Left cardiac atrium (tissue), 4 donors: Measurements from ENCODE around the gene UNC79. TPM values are rescaled to one million over a fixed set of nuclear protein-coding genes. Genes with fewer than 3 reads are reported as not detected.
A peak's percentile ranks its signal among the peaks of the same experiment; 100 is the strongest.

Experiments
- ATAC-seq, 2 donors: fragments of 200-7000 bp; cut with Tn5 transposase; one replicate each; pipeline ENCODE4 v1.9.1; 2020; ENCODE audit warnings: mild to moderate bottlenecking in 2 of 2, moderate library complexity in 2 of 2
- DNase-seq: peaks from one replicate; pipeline ENCODE4 v3.0.0-alpha.2; 2020
- intact Hi-C, 2 donors: fragments of 100-400 bp; cut with DNase I; formaldehyde crosslinking; loops; one replicate each; pipeline versions ENCODE4 v1.14.1 to v1.15.1; 2022 to 2023
- total RNA-seq, 2 donors: library from RNA; stranded (reverse); fragmentation: NEBNext Ultra II Directional; extraction: Animal tissue kit (Norgen Biotek cat#: 25700); gene quantifications; one replicate each; pipeline ENCODE4 v1.2.1, GENCODE V29; 2021
- donor health status: DM: no; HTN: yes; CAD: no.
- donor health status: DM: no; HTN: yes; CAD: no; lungs with severe emphysema.
- donor health status: DM: yes; HTN: yes; CAD: no.
- donor health status: Dilated cardiomyopathy.

UNC79 gene
- total RNA-seq, 2 donors from 2014 or later: 0.18 to 0.21 TPM

DNA sequence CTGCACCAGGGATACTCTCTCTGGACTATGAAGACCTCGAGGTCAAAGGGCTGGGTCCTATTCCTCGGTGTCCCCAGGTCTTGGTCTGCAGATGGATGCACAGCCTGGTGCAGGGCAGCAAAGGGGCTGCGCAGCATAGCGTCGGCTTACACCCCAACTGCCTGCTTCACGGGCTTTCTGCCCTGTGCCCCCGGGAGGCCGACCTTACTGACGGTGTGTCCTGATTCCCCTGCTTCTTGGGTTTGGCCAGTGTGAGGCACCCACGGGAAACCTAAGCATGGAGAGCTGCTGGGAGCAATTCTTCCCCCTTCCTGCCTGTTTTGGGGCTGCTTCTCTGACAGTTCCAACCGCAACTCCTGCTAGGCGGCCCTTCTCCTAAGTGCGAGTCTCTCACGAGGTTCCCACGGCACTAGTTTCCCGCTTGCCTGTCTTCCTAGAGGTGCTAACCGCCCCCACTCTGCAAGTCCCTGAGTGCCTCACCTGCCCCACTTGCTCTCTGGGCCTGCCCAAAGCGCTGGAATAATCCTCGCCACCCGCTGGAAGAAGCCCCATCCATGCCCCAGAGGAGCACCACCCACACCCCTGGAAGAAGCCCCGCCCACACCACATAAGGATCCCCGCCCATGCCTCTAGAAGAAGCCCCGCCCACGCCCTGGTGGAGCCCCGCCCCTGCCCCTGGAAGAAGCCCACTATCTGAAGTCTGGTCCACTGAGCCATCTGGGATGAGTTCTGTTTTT is 303.5 kb downstream of the UNC79 start:
- ATAC-seq (no peak), DNase-seq (no peak)
- intact Hi-C loops: no loop called here

DNA sequence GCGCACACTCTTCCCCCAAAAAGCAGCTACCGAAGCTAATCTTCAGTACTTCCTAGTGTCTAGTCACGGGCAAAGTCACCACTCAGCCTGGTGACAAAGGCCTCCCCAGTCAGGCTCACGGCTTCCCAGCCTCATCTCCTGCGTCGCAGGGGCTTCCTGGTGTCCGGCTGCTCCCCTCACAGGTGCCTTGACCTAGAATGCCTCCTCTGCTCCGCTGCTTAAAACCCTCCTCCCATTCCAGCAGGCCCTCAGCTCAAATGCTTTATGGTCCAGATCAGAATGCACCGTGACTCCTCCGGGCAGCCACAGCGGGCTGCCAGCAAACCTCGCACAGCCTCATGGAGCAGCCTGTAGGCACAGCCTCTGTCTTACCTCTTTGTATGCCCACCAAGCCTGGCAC is 304.5 kb downstream of the UNC79 start:
- intact Hi-C loops: no loop called here
- DNase-seq: no peak
- no peak for ATAC-seq

DNA sequence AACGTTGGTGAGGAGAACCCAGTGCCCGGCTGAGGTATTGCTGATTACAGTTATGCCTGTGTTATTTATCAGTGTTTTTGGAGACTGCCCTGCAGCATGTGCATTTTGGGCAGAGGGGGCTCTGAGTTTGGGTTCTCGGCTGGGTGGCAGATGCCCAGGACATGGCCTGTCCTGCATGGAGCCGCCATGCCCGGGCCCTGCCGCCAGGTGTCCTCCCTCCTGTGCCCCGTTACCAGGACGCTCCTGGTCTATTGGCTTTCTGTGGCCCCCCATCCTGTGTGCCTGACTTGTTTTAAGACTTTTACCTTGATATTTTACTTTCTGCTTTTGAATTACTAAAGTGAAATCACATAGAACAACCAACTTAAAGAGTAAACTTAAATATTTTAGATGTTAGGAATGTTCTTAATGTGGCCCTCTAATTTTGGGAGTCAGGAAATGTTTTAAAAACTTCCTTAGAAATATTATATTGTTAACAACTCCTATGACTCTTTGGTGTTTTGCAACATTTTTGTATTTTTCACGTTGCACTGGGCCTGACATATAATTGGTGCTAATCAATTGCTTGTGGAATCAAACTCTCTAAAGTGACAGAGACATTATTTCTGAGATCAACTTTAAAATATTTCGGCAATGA is 305.8 kb downstream of the UNC79 start:
- peak in 1 of 2 donors; percentile 30 for ATAC-seq
- intact Hi-C loops: no loop called here

DNA sequence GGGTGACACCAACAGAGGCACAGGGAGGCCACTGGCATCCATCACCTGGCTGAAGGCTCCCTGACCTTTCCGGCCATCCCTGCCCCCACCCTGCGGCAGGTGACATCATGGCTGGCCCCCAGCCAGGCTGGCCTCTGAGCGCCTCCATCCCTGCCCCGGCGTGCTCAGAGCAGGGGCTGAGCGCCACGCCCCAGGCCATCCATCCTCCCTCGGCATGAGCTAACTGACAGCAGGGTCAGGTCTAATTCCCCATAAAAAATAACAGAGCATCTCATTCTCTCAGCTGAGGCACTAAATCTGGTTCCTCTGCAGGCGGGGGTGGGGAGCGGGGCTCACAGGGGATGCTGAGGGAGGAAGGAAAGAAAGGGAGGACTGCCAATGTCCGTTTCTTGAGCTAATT is 306.9 kb downstream of the UNC79 start:
- no peak for ATAC-seq
- DNase-seq: no peak
- intact Hi-C loops: no loop called here

More for the DNA sequence above, 305.8 kb downstream of the UNC79 start:
- DNase-seq: no peak

DNA sequence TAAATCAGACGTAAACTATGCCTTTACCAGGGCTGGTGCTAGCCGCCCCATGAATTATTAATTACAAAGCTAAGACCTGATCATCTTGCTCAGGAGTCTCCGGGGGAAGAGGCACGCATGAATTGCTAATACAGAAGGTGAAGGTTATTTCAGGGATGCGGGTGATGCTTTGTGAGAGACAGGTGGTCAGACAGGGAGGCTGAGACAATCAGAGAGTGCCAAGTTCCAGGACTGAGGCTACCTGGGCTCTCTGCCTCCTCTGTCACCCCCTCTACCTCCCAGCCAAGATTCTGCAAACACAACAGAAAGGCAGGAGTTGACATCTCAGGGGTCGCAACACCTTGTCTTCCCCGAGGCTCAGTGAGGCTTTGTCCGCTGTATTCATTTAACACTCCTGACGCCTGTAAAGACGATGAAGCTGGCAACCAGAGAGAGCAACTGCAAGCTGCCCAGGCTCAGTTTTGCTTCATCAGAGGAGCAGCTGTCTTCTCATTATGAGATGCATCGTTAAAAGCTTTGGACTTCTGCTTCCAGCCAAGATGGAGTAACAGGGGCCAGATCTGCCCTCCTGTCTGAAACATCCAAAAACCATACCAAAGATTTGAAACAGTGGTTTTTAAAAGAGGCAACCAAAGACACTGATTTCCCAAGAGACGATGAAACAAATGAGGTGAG is 311.0 kb downstream of the UNC79 start:
- DNase-seq (no peak), ATAC-seq (no peak)
- intact Hi-C loops: no loop called here

DNA sequence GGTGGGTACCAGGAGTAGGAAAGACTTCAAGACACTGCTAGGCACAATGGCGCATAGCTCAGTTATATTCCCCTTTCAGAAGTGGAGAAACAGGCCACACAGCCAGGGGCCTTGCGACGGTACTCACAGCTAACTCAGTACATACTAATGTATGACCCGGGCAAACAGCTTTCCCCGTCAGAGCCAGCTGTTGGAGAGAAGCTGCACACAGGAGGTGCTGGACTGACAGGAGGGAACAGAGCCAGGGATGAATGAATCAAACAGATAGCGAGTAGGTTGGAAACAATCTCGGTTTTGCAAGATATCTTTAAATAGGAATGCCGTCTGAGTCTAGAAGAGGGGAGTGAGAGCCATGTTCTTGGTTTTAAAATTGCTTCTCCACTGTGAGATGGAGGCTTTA is 312.0 kb downstream of the UNC79 start:
- intact Hi-C loops: no loop called here
- peak; percentile 86 to 94 for ATAC-seq
- DNase-seq: peak; percentile 64

DNA sequence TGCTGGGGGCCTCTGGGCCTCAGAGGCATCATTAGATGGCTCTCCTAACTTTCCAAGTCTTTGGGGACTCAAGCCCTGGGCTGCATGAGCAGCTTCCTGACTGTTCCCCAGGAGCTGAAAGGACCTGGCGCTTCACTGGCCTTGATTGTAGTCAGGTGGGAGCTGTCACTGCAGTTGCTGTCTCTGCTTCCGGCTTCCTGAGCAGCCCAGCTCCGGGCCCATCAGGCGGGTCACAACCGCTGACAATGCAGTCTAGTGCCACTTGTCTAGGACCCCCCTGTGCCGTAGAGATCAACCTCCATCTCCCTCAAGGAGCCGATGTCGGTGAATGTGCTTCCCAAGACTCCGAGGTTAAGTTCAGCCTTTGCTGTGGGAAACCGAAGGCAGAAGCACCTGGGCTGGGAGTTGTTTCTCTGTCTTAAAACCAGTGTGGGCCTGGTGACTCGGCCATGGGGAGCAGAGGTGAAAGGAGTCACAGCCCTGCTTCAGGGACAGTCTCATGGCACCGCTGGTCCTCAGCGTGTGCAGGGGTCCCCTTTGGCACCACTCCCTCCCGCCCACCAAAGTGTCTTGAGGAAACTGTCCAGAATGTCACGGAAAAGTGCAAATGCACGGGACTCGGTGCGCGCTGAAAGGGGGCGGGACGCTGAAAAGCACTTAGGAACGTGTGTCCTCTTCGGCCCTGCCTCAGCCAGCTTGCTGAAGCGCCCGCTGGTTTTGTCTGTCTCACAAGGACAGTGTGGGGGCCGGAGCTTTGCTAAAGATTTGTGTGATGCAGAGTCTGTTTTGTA is 312.7 kb downstream of the UNC79 start:
- ATAC-seq (no peak), DNase-seq (no peak)
- intact Hi-C loops: no loop called here

DNA sequence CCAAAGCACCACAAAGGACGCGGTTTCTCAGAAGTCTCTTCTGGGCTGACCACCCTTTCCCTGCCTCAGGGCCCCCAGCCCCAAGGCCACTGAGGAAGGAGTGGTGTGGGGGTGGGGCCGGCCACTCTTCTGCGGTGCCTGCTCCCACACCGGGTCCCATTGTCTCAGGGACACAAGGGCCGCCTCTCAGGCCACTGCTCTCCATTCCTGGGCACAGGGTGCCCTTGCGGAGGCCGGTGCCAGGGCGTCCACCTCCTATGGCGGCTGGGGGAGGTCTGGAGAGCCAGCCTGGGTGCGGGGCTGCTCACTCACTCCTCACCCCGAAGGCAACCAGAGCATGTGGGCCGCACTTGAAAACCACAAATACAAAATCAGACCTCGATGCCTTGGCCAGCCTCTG is 313.4 kb downstream of the UNC79 start:
- ATAC-seq: no peak
- no peak for DNase-seq
- intact Hi-C loops: no loop called here

DNA sequence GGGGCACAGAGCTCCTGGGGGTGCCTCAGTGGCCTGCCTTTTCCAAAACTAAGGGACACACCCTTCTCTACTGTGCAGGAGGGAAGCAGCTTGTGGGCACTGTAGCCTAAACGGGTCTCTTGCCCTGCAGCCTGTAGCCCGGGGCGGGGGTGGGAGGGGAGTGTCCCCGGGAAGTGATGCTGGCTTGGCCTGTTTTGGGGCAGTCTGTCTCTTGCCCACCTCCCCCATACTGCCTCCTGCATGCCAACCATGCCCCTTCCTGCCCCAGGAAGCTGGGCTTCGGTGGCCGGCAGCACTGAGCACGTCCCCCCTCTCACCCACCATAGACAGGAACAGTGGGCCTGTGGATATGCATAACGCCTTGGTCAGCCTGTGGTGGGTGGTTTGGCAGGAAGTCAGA is 314.1 kb downstream of the UNC79 start:
- ATAC-seq (no peak), DNase-seq (no peak)
- intact Hi-C loops: no loop called here

DNA sequence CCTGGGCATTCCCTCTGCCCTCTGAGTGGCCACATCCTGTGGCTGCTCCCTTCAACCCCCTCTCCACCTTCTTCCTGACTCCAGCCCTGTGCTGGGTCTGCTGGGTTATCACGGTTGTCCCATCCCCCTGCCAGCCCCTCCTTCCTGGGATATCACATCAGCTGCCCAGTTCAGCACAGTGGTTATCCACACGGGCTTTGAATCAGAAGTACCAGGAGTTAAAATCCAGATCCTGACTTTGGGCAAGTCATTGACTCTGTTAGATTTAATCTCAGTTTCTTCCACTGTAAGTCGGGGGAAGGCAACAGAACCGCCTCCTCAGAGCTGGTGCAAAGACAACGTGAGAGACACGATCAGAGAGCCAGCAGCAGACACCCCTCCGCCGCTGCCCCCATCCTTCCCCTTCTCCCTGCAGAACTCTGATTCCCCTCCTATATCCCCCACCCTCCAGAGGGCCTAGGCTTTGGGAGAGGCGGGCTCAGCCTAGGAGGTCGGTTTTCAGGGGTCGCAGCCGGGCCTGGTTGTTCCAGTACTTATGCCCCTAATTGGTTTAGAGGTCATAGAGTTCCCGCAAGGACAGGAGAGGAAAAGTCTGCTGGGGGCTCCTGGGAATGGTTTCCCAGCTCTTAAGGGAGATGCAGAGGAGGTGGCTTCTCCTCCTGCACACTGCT is 315.0 kb downstream of the UNC79 start:
- intact Hi-C loops: no loop called here
- DNase-seq (no peak), ATAC-seq (no peak)

DNA sequence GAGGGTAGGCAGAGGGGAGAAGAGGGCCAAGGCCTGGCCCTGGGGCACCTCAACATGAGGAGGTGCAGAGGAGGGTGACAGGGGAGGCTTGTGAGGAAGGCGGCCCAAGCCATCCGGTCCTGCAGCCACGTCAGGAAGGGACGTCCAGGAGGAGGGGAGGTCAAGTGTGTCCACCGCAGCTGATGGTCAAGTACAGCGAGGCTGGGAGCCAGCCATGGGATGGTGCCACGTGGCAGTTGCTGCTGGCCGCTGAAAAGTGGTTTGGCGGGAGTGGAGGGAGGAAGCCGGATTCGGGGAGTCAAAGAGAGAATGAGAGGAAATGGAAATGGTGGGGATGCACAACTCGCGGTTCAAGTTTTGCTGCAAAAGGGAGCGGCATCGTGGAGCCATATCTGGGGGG is 316.4 kb downstream of the UNC79 start:
- DNase-seq (peak; percentile 36), ATAC-seq (peak; percentile 15 to 17)
- intact Hi-C loops: no loop called here

DNA sequence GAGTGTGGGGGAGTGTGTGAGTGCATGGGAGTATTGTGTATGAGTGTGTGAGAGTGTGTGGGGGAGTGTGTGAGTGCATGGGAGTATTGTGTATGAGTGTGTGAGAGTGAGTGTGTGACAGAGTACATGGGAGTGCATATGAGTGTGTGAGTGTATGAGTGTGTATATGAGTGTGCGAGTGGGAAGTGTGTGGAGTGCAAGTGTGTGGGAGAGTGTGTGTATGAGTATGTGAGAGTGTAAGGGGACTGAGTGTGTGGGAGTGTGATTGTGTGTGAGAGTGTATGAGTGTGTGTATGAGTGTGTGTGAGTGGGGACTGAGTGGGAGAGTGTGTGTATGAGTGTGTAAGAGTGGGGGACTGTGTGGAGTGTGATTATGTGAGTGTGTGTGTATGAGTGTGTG is 316.8 kb downstream of the UNC79 start:
- intact Hi-C loops: no loop called here
- DNase-seq: no peak
- ATAC-seq: no peak

DNA sequence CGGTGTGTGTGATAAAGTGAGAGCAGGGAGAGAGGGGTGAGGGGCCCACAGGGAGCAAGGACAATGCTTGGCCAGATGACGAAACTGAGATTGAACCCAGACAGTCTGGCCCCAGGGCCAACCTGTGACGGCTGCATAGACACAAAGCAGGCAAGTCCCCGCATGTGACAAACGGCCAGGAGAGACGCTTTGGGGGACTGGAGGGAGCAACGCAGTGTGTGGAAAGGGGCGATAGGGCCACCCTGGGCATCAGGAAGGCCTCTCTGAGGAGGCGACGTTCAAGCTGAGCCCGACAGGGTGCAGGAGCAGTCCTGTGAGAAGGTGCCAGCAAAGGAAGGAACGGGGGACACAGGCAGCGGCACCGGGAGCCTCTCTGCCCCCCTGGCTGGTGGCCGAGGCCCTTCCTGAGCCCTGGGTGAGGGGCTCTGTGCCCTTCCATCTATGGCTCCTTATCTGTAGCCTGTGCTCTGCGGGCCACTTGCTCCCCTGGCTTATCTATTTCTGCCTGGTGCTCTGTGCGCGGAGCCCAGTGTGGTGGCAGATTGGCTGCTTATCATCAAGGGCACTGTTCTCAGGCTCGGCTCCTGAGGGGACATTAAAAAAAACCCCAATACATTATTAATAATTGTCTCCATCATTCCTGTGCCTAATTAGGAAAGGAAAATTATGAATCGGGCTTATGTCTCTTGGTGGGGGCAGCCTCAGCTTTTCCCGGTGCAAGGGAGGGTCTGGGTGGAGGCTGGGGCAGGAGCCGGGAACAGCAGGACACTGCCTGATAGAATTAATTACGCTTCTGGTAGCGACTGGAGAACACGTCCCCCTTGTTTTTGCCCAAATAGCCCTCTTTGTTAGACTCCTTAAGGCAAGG is 317.7 kb downstream of the UNC79 start:
- DNase-seq: no peak
- peak; percentile 32 to 63 for ATAC-seq
- intact Hi-C loops: no loop called here

DNA sequence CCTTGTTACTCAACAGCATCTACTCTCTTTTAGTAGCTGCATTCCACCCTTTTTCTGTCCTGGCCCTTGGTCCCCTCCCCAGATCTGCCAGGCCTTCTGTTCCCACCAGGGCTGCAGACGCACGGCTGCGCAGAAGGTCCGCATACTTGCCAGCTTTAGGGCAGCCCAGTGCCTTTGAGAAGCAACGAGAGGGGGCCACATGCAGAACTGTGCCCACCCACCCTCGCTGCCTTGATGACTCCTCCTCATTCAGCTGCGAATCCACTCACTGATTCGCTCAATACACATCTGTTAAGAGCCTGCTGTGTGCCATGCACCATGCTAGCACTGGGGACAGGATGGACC is 318.3 kb downstream of the UNC79 start:
- intact Hi-C loops: no loop called here
- no peak for ATAC-seq
- DNase-seq: no peak

DNA sequence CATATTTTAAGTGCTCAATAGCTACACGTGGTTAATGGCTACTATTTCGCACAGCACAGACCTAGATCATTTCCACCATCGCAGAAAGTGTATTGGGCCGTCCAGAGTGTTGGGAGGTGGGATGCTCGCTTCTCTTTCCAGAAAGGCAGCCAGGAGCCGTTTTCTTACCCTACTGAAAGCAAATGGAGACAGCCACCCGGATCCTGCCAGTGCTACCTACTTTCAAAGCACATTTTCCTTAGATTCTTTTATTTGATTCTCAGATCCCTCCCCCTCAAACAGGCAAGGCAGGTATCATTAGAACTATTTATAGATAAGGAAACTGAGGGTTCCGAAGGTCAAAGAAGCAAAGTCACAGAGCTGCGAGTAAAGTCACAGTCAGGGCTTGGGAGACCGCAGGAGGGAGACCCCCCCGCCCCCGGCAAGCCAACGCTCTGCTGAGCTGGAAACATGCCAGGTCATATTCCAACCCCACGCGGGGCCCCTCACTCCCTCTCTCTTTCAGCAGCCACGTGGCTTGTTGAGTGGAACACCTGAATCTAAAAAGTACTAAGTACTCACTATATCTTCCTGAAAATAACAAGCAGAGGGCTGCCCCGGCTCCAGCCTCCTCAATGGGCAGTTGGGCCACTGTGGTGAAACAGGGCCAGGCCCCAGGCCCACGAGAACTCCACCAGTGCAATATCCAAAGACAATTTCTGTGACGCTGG is 321.4 kb downstream of the UNC79 start:
- no peak for ATAC-seq
- no peak for DNase-seq
- intact Hi-C loops: no loop called here

DNA sequence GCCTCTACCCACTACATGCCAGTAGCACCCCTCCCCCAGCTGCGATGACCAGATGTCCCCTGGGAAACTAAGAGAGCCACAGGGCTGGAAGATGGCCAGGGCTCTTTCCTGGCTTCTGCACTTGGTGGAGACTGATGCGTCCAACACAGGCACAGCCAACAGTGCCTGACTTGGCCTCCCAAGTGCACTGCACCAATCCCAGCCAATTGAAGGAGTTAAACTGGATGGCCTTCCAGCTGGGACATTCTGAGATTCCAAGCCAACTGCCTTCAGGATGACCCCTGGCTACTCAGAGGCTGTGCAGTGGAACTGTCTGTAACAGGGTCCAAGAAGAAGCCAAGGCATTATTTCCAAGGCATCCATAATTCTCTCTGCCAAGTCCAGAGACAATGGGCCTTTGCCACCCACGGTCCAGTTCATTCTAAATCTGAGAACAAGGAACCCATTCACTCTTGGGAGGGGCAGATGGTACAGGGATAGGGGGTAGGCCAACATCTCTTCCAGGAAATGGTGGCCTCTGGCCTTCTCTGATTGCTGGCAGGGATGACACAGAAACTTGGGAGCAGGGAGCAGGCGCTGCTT is 322.3 kb downstream of the UNC79 start:
- intact Hi-C loops: no loop called here
- ATAC-seq (peak; percentile 79 to 85), DNase-seq (peak; percentile 80)

DNA sequence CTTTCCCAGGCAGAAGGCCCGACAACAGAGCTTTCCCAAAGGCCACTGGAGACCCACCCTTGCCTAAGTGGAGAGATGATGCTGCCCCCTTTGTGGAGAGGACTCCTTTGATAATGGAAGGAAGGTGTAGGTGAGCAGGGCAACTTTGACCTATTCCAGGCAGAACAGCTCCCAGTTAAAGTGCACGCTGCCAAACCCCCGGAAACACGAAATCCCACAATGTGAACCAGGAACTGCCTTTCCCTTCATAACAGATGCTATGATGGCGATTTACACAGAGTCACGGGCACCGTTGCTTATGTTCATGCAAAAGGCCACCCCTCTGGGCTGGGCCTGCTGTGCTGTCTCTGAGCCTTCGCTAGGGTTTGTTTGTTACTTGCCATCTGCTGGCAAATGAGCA is 322.9 kb downstream of the UNC79 start:
- intact Hi-C loops: no loop called here
- no peak for DNase-seq
- no peak for ATAC-seq

DNA sequence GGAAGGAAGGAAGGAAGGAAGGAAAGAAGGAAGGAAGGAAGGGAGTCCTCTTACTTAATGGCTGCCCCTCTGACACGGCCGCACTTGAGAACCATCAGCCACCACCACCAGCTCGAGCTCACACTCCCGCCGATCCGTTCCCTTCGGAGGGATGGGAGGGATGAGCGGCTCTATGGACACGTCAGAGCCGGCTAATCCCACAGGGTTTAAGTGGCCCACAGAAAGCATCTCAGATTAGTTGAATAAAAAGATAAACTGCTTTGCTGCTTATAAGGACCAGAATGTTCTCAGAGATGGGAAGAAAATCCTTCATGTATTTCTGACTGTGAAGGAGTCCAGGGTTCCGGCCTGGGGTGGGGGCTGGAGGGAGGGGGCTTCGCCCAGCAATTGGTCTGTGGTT is 326.5 kb downstream of the UNC79 start:
- ATAC-seq: no peak
- no peak for DNase-seq
- intact Hi-C loops: no loop called here
